WTC11 (cell line): ENCODE data around the gene TEKT3.

Experiments
- ATF1 ChIP-seq: sonication (generic); formaldehyde crosslinking; IDR thresholded peaks from 2 replicates; pipeline ENCODE4 v1.8.1; 2023; ENCODE audit warnings: mild to moderate bottlenecking, moderate library complexity, missing genetic modification reagents
- ELF4 ChIP-seq: sonication (generic); formaldehyde crosslinking; IDR thresholded peaks from 2 replicates; pipeline ENCODE4 v1.8.1; 2022; ENCODE audit warnings: low read depth, mild to moderate bottlenecking, moderate library complexity, missing genetic modification reagents
- JUN ChIP-seq: sonication (generic); formaldehyde crosslinking; IDR thresholded peaks from 2 replicates; pipeline ENCODE4 v1.8.0; 2023; ENCODE audit warnings: mild to moderate bottlenecking, missing genetic modification reagents
- NR1H2 ChIP-seq: sonication (generic); formaldehyde crosslinking; IDR thresholded peaks from 2 replicates; pipeline ENCODE4 v1.9.0; 2021; ENCODE audit warnings: mild to moderate bottlenecking, moderate library complexity, missing genetic modification reagents
- RELA ChIP-seq: sonication (generic); formaldehyde crosslinking; IDR thresholded peaks from 2 replicates; pipeline ENCODE4 v1.8.1; 2022; ENCODE audit warnings: missing genetic modification reagents, mild to moderate bottlenecking, borderline replicate concordance
- SMAD3 ChIP-seq: sonication (generic); formaldehyde crosslinking; IDR thresholded peaks from 2 replicates; pipeline ENCODE4 v1.8.0; 2022; ENCODE audit warnings: missing genetic modification reagents, mild to moderate bottlenecking, borderline replicate concordance
- ZNF317 ChIP-seq: sonication (generic); formaldehyde crosslinking; IDR thresholded peaks from 2 replicates; pipeline ENCODE4 v1.8.1; 2023; ENCODE audit warnings: low read depth, mild to moderate bottlenecking, moderate library complexity, missing genetic modification reagents, borderline replicate concordance
- TF ChIP-seq, protein P1 (sequence below): fragments of 200-600 bp; IDR thresholded peaks from 2 replicates; pipeline ENCODE4 v1.8.0; 2022; ENCODE audit warnings: antibody characterized with exemption
- TF ChIP-seq, protein P2 (sequence below): sonication (generic); formaldehyde crosslinking; IDR thresholded peaks from 2 replicates; pipeline ENCODE4 v1.8.1; 2022; ENCODE audit warnings: low read depth, missing genetic modification reagents, borderline replicate concordance

DNA sequence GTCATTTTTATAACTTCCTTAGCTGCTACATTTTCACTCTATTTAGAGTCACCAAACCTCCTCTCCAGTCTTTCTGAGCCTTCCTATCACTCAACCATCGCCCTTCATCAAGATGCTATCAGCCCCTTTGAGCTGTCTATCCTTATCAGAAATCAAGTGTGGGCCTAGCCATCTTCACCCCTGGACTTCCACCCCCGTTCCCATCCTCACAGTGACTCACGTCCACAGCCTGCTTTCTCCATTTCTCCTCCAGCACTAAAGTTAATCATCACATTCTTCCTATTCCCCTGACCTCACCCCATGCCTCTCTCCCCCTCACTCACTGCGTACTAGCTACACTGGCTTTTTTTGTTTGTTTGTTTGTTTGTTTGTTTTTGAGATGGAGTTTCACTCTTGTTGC lies 2.4 kb upstream of the TEKT3 start:
- TF ChIP-seq ELF4 (CRISPR knock-in tag) (no peak), SMAD3 (no peak), ATF1 (CRISPR knock-in tag) (no peak), JUN (no peak), ZNF317 (CRISPR knock-in tag) (no peak), NR1H2 (no peak), RELA (no peak)
- TF ChIP-seq, protein P1, sequence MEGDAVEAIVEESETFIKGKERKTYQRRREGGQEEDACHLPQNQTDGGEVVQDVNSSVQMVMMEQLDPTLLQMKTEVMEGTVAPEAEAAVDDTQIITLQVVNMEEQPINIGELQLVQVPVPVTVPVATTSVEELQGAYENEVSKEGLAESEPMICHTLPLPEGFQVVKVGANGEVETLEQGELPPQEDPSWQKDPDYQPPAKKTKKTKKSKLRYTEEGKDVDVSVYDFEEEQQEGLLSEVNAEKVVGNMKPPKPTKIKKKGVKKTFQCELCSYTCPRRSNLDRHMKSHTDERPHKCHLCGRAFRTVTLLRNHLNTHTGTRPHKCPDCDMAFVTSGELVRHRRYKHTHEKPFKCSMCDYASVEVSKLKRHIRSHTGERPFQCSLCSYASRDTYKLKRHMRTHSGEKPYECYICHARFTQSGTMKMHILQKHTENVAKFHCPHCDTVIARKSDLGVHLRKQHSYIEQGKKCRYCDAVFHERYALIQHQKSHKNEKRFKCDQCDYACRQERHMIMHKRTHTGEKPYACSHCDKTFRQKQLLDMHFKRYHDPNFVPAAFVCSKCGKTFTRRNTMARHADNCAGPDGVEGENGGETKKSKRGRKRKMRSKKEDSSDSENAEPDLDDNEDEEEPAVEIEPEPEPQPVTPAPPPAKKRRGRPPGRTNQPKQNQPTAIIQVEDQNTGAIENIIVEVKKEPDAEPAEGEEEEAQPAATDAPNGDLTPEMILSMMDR: no peak
- TF ChIP-seq, protein P2, sequence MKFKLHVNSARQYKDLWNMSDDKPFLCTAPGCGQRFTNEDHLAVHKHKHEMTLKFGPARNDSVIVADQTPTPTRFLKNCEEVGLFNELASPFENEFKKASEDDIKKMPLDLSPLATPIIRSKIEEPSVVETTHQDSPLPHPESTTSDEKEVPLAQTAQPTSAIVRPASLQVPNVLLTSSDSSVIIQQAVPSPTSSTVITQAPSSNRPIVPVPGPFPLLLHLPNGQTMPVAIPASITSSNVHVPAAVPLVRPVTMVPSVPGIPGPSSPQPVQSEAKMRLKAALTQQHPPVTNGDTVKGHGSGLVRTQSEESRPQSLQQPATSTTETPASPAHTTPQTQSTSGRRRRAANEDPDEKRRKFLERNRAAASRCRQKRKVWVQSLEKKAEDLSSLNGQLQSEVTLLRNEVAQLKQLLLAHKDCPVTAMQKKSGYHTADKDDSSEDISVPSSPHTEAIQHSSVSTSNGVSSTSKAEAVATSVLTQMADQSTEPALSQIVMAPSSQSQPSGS (CRISPR knock-in tag): no peak
